Transverse colon (tissue), 3 donors: ENCODE data around the gene RAI2.

Experiments
- POLR2A ChIP-seq: fragments of 450-650 bp; IDR thresholded peaks from one replicate; pipeline ENCODE4 v1.6.1; 2016; ENCODE audit warnings: antibody characterized with exemption, mild to moderate bottlenecking, moderate library complexity
- TF ChIP-seq, protein P1 (sequence below), 5 experiments: fragments of 200-600 bp in 3 of 5; fragments of 450-650 bp in 2 of 5; sonication (generic) in 3 of 5; IDR thresholded peaks; 1 replicate in 2 of 5; 2 replicates in 3 of 5; pipeline ENCODE4 v1.5.1; 2016 to 2017; ENCODE audit warnings: antibody characterized with exemption in 5 of 5, inconsistent platforms in 3 of 5, mild to moderate bottlenecking in 2 of 5, moderate library complexity in 1 of 5

DNA sequence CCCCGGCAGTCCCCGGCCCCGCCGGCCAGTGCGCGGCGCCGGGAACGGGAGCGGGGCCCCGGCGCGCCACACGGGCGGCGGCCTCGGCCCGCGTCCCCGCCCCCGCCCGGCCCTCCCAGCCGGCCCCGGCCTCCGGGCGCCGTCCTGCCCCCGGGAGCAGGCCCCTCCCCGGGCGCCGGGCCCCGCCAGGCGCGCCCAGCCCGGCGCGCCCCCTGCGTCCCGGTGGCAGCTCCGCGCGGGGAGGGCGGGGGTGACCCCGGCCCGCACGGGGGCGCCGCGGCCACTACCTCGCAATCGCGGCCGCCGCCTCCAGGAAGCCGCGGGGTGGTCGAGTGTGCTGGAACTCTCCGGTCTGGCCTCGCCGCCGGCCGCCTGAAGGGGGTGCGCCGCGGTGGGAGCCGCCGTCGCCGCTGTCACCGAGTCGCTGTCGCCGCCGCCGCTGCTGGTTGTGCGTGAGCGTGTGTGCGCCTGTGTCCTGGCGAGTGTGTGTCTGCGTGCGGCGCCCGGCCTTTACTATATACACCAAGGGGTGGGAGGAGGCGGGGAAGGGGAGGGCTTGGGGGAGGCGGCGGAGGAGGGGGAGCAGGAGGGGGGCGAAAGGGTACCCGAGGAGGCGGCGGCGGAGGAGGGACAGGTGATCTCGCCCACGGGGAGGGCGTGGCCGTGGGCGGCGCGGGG is at the start of gene RAI2:
- TF ChIP-seq, protein P1, sequence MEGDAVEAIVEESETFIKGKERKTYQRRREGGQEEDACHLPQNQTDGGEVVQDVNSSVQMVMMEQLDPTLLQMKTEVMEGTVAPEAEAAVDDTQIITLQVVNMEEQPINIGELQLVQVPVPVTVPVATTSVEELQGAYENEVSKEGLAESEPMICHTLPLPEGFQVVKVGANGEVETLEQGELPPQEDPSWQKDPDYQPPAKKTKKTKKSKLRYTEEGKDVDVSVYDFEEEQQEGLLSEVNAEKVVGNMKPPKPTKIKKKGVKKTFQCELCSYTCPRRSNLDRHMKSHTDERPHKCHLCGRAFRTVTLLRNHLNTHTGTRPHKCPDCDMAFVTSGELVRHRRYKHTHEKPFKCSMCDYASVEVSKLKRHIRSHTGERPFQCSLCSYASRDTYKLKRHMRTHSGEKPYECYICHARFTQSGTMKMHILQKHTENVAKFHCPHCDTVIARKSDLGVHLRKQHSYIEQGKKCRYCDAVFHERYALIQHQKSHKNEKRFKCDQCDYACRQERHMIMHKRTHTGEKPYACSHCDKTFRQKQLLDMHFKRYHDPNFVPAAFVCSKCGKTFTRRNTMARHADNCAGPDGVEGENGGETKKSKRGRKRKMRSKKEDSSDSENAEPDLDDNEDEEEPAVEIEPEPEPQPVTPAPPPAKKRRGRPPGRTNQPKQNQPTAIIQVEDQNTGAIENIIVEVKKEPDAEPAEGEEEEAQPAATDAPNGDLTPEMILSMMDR (IDR thresholded peaks at IDR 0.05): no peak
- TF ChIP-seq POLR2A: peak; percentile 21
